Smooth muscle cell (in vitro differentiated cells): ENCODE results near the gene TBL1X. TPM values are rescaled to one million over a fixed set of nuclear protein-coding genes. Genes with fewer than 3 reads are reported as not detected.

ENCODE experiments used
- DNase-seq: peaks from one replicate; lab custom pipeline; 2025; ENCODE audit not compliant: unreplicated experiment; lab: John Stamatoyannopoulos, UW
- H2AFZ ChIP-seq: fragments of 200-600 bp; sonication (generic); 2 replicates; pipeline ENCODE4 v1.6.0; 2016; ENCODE audit warnings: antibody characterized with exemption, low read depth, mild to moderate bottlenecking
- H3F3A ChIP-seq: fragments of 200-600 bp; sonication (generic); 2 replicates; pipeline ENCODE4 v1.6.0; 2017; ENCODE audit warnings: antibody characterized with exemption, low read depth
- H3K27ac ChIP-seq: fragments of 200-600 bp; sonication (generic); 2 replicates; pipeline ENCODE4 v1.5.1; 2016; ENCODE audit warnings: low read depth, mild to moderate bottlenecking
- H3K27me3 ChIP-seq: fragments of 200-600 bp; sonication (generic); 2 replicates; pipeline ENCODE4 v1.6.1; 2016; ENCODE audit warnings: low read depth, mild to moderate bottlenecking
- H3K36me3 ChIP-seq: fragments of 200-600 bp; sonication (generic); 2 replicates; pipeline ENCODE4 v1.5.1; 2016; ENCODE audit warnings: low read depth
- H3K4me1 ChIP-seq: fragments of 200-600 bp; sonication (generic); 2 replicates; pipeline ENCODE4 v1.5.1; 2016; ENCODE audit warnings: low read depth
- H3K4me2 ChIP-seq: fragments of 200-600 bp; sonication (generic); 2 replicates; pipeline ENCODE4 v1.6.0; 2016; ENCODE audit warnings: mild to moderate bottlenecking
- H3K4me3 ChIP-seq: fragments of 200-600 bp; sonication (generic); 2 replicates; pipeline ENCODE4 v1.5.1; 2016; ENCODE audit warnings: mild to moderate bottlenecking
- H3K79me2 ChIP-seq: fragments of 200-600 bp; sonication (generic); 2 replicates; pipeline ENCODE4 v1.6.0; 2016; ENCODE audit warnings: low read depth, mild to moderate bottlenecking
- H3K9ac ChIP-seq: fragments of 200-600 bp; sonication (generic); 2 replicates; pipeline ENCODE4 v1.6.0; 2016; ENCODE audit warnings: low read depth
- H3K9me3 ChIP-seq: fragments of 200-600 bp; sonication (generic); replicated peaks from 2 replicates; pipeline ENCODE4 v1.5.1; 2016; ENCODE audit warnings: low read depth
- H4K20me1 ChIP-seq: fragments of 200-600 bp; sonication (generic); 2 replicates; pipeline ENCODE4 v1.6.0; 2016; ENCODE audit warnings: low read depth
- WGBS: methylation state at CpG from one replicate; pipeline ENCODE4 v1.1.7; 2016; ENCODE audit warnings: low lambda C conversion rate; 5-methylcytosine and 5-hydroxymethylcytosine counted together
- polyA plus RNA-seq: library from polyadenylated mRNA; unstranded; fragments of >200 nt; fragmentation: Nextera tagmentation; extraction: Ambion mirVana; gene quantifications from 2 replicates; pipeline ENCODE4 v1.2.1, GENCODE V29; 2016
- total RNA-seq: library from RNA; depleted of rRNA; stranded (reverse); fragments of >200 nt; gene quantifications from 2 replicates; pipeline ENCODE4 v1.2.3, GENCODE V29; 2014
- TF ChIP-seq, protein P1 (sequence below): fragments of 200-600 bp; sonication (generic); IDR thresholded peaks from 2 replicates; pipeline ENCODE4 v1.5.1; 2017; ENCODE audit warnings: borderline replicate concordance, mild to moderate bottlenecking, antibody characterized with exemption; ENCODE audit not compliant: insufficient read depth, poor library complexity, severe bottlenecking

The TBL1X gene
- total and polyA plus RNA-seq, 2 experiments from 2014 or later: 9.0 to 9.8 TPM

- Histone ChIP-seq H3K27me3 (no peaks in the 10 kb centered on the region), H3K9me3 (no peaks in the 10 kb centered on the region), H3K4me1 (no peaks in the 10 kb centered on the region), H3K9ac (no peak overlapping the region), H3K4me2 (no peak overlapping the region), H3K4me3 (no peak overlapping the region), H4K20me1 (no peaks in the 10 kb centered on the region), H3F3A (no peaks in the 10 kb centered on the region), H3K36me3 (no peaks in the 10 kb centered on the region), H3K79me2 (no peaks in the 10 kb centered on the region), H2AFZ (no peak overlapping the region), H3K27ac (no peak overlapping the region)
- 58% methylated on average over 1 of the region's 1 CpG for WGBS
- TF ChIP-seq, protein P1, sequence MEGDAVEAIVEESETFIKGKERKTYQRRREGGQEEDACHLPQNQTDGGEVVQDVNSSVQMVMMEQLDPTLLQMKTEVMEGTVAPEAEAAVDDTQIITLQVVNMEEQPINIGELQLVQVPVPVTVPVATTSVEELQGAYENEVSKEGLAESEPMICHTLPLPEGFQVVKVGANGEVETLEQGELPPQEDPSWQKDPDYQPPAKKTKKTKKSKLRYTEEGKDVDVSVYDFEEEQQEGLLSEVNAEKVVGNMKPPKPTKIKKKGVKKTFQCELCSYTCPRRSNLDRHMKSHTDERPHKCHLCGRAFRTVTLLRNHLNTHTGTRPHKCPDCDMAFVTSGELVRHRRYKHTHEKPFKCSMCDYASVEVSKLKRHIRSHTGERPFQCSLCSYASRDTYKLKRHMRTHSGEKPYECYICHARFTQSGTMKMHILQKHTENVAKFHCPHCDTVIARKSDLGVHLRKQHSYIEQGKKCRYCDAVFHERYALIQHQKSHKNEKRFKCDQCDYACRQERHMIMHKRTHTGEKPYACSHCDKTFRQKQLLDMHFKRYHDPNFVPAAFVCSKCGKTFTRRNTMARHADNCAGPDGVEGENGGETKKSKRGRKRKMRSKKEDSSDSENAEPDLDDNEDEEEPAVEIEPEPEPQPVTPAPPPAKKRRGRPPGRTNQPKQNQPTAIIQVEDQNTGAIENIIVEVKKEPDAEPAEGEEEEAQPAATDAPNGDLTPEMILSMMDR: no peak
- DNase-seq: no peak
Observed at GRCh38 chrX:9730752-9731151, 265.9 kb downstream of the TBL1X start.

DNA sequence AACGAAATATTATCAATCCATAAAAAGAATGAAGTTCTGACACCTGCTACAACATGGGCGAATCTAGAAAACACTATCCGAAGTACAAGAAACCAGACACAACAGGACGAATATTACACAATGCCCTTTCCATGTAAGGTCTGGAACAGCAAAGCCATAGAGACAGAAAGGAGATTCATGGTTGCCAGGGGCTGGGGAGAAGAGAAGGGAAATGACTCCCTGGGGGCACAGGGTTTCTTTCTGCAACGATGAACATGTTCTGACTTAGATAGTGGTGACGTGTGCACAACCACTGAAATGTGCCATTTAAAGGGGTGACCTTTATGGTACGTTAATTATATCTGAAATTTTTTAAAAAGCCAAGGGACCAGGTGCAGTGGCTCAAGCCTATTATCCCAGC lies 272.5 kb downstream of the TBL1X start:
- 69% methylated on average over 7 of the region's 7 CpGs for WGBS
- H3F3A ChIP-seq: no peaks in the 10 kb centered on the region
- H3K4me2 ChIP-seq: no peak overlapping the region
- TF ChIP-seq, protein P1: no peak
- no peaks in the 10 kb centered on the region for H4K20me1 ChIP-seq
- no peak overlapping the region for H2AFZ ChIP-seq
- no peak overlapping the region for H3K27ac ChIP-seq
- H3K36me3 ChIP-seq: no peaks in the 10 kb centered on the region
- H3K9ac ChIP-seq: no peak overlapping the region
- H3K9me3 ChIP-seq: no peaks in the 10 kb centered on the region
- no peaks in the 10 kb centered on the region for H3K27me3 ChIP-seq
- no peak for DNase-seq
- H3K4me1 ChIP-seq: no peaks in the 10 kb centered on the region
- H3K79me2 ChIP-seq: no peaks in the 10 kb centered on the region
- no peak overlapping the region for H3K4me3 ChIP-seq

DNA sequence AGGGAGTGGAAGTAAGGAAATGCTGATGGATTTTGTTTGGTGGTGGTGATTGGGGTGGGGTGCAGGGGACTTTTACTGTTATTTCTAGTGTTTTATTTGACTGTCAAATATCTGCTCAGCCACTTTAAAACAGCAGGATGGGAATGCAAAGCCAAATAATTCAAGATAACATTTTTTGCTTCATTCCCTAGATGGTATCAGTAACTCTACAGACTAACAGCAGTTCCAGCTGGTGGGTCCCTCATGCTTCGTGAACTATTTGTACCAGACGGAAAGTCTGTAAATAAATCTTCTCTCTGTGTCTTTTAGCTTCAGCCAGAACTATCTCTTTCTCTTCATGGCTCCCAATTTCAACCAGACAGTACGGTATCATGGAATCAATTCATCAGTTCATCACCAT lies 273.3 kb downstream of the TBL1X start:
- Histone ChIP-seq H3K36me3 (no peaks in the 10 kb centered on the region), H3K4me1 (no peaks in the 10 kb centered on the region), H3F3A (no peaks in the 10 kb centered on the region), H3K27ac (no peak overlapping the region), H3K9me3 (no peaks in the 10 kb centered on the region), H4K20me1 (no peaks in the 10 kb centered on the region), H3K4me3 (no peak overlapping the region), H3K9ac (no peak overlapping the region), H3K4me2 (no peak overlapping the region), H2AFZ (no peak overlapping the region), H3K27me3 (no peaks in the 10 kb centered on the region), H3K79me2 (no peaks in the 10 kb centered on the region)
- TF ChIP-seq, protein P1: no peak
- no peak for DNase-seq
- 38% methylated on average over 3 of the region's 3 CpGs for WGBS

DNA sequence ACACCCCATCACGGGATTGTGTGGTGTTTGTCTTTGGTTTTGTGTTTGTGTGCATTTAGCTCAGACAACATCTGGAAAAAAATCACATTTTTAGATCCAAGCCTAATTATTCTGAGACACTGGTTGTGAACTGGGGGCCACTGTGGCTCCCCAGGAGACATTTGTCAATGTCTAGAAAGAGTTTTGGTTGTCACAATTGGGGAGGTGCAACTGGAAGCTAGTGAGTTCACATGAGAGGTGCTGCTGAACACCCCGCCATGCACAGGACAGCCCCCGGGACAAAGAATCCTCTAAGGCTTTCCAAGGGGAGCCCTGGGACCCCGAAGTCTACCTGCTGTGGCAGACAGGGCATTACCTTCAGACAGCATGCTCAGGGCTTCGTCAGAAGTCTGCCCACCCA lies 274.3 kb downstream of the TBL1X start:
- no peak overlapping the region for H3K27ac ChIP-seq
- H3K27me3 ChIP-seq: no peaks in the 10 kb centered on the region
- no peak overlapping the region for H3K4me2 ChIP-seq
- TF ChIP-seq, protein P1: no peak
- no peak for DNase-seq
- H3F3A ChIP-seq: no peaks in the 10 kb centered on the region
- H2AFZ ChIP-seq: no peak overlapping the region
- H4K20me1 ChIP-seq: no peaks in the 10 kb centered on the region
- WGBS: 76% methylated on average over 5 of the region's 5 CpGs
- no peak overlapping the region for H3K4me3 ChIP-seq
- no peak overlapping the region for H3K9ac ChIP-seq
- no peaks in the 10 kb centered on the region for H3K4me1 ChIP-seq
- H3K36me3 ChIP-seq: no peaks in the 10 kb centered on the region
- no peaks in the 10 kb centered on the region for H3K79me2 ChIP-seq
- H3K9me3 ChIP-seq: no peaks in the 10 kb centered on the region
